Raji (cell line): ENCODE measurements around the gene SAPCD2.

ENCODE experiments used
- POLR2A ChIP-seq: IDR thresholded peaks from 2 replicates; pipeline ENCODE4 v1.6.1; 2011; ENCODE audit warnings: low read depth, low read length, control low read depth; ENCODE audit not compliant: insufficient read depth

SAPCD2 gene

GRCh38 chr9:137066096-137066861 is 4.1 kb downstream of the SAPCD2 start:
- TF ChIP-seq POLR2A: no peak

GRCh38 chr9:137065336-137065967 is 4.9 kb downstream of the SAPCD2 start:
- TF ChIP-seq POLR2A: no peak

- no peak for TF ChIP-seq POLR2A
These were observed 5.5 kb downstream of the SAPCD2 start for GRCh38 chr9:137064880-137065164.

GRCh38 chr9:137064027-137064879 is 6.1 kb downstream of the SAPCD2 start:
- no peak for TF ChIP-seq POLR2A

- no peak for TF ChIP-seq POLR2A
These were observed 6.9 kb downstream of the SAPCD2 start for GRCh38 chr9:137063311-137064026.

GRCh38 chr9:137062384-137062783 is 8.0 kb downstream of the SAPCD2 start:
- no peak for TF ChIP-seq POLR2A

GRCh38 chr9:137058521-137059234 is 11.7 kb downstream of the SAPCD2 start:
- TF ChIP-seq POLR2A: no peak

- no peak for TF ChIP-seq POLR2A
These were observed 12.8 kb downstream of the SAPCD2 start for GRCh38 chr9:137057545-137057944.

- TF ChIP-seq POLR2A: no peak
These were observed 13.5 kb downstream of the SAPCD2 start for GRCh38 chr9:137056739-137057415.

- TF ChIP-seq POLR2A: no peak
These were observed 14.7 kb downstream of the SAPCD2 start for GRCh38 chr9:137055385-137056364.

GRCh38 chr9:137054932-137055384 is 15.4 kb downstream of the SAPCD2 start:
- no peak for TF ChIP-seq POLR2A

- TF ChIP-seq POLR2A: no peak
These were observed 16.1 kb downstream of the SAPCD2 start, which contains the start of gene ENTPD2 for GRCh38 chr9:137053944-137054931. ENTPD2 (minus strand) TSS chr9:137054061; CDS start chr9:137053997, 64 bp downstream.
